Right atrium auricular region (tissue), 2 donors: Measurements from ENCODE around the gene RXYLT1. TPM values are rescaled to one million over a fixed set of nuclear protein-coding genes. Genes with fewer than 3 reads are reported as not detected.

Source experiments
- DNase-seq: peaks from one replicate; pipeline ENCODE4 v3.0.0-alpha.2; 2019; ENCODE audit warnings: low spot score
- H3K27ac ChIP-seq, 2 donors: fragments of 200-600 bp; sonication (generic); 1 replicate in 1 of 2; 2 replicates in 1 of 2; pipeline ENCODE4 v1.5.1; 2016 to 2019
- H3K27me3 ChIP-seq, 2 donors: fragments of 200-600 bp; sonication (generic); one replicate each; pipeline versions ENCODE4 v1.5.1 to v1.6.0; 2017 to 2019
- H3K36me3 ChIP-seq: fragments of 200-600 bp; sonication (generic); one replicate; pipeline ENCODE4 v1.5.1; 2016
- H3K4me1 ChIP-seq, 2 donors: fragments of 200-600 bp; sonication (generic); one replicate each; pipeline versions ENCODE4 v1.5.1 to v1.6.0; 2017 to 2019
- H3K4me3 ChIP-seq, 2 donors: fragments of 200-600 bp; sonication (generic); 1 replicate in 1 of 2; 2 replicates in 1 of 2; pipeline ENCODE4 v1.5.1; 2017 to 2019; ENCODE audit warnings: mild to moderate bottlenecking in 1 of 2, moderate library complexity in 1 of 2
- H3K9me3 ChIP-seq, 2 donors: fragments of 200-600 bp; sonication (generic); one replicate each; pipeline ENCODE4 v1.5.1; 2019
- total RNA-seq, 2 donors: library from RNA; depleted of rRNA; stranded (reverse); fragments of >200 nt; gene quantifications; one replicate each; pipeline ENCODE4 v1.1.0, GENCODE V29; 2016
- TF ChIP-seq, protein P1 (sequence below), 2 donors: fragments of 200-600 bp; sonication (generic); IDR thresholded peaks; one replicate each; pipeline ENCODE4 v1.5.1; 2019; ENCODE audit warnings: antibody characterized with exemption in 2 of 2

Gene RXYLT1
- total RNA-seq, 2 donors from 2014 or later, result 18.7 to 21.7 TPM

DNA sequence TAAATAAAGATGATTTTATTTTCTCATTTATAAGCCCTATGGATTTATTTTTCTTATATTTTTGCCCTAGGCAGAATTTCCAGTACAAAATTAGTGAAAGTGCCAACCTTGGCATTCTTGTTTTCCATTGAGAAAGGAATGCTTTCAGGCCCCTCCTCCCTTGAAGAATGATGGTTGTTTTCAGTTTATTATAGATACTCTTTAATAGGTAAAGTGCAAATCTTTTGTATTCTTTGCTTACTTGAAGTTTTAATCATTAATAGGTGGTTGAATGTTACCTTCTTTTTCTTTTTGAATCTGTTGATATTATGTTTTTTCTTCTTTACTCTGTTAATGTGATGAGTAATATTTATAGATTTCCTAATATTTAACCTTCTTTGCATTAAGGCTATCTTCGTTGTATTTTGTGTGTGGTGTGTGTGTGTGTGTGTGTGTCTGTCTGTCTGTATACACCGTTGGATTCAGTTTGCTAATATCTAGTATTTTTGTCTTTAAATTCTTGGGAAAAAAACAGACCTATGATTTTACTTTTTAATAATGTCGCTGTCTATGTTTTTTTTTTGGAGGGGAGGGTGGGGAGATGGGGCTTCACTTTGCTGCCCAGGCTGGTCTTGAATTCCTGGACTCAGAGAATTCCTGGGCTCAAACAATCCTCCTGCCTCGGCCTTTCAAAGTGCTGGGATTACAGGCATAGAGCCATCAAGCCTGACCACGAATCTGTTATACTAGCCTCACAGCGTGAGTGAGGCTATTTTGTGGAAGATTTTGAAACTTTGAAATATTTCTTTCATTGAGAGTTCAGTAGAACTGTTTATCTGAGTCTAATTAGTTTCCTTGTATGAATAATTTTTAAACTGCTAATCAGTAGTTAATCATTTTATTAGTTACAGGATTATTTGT is 78.3 kb downstream of the RXYLT1 start:
- H3K9me3 ChIP-seq, result no peaks in the 10 kb centered on the region
- TF ChIP-seq, protein P1, sequence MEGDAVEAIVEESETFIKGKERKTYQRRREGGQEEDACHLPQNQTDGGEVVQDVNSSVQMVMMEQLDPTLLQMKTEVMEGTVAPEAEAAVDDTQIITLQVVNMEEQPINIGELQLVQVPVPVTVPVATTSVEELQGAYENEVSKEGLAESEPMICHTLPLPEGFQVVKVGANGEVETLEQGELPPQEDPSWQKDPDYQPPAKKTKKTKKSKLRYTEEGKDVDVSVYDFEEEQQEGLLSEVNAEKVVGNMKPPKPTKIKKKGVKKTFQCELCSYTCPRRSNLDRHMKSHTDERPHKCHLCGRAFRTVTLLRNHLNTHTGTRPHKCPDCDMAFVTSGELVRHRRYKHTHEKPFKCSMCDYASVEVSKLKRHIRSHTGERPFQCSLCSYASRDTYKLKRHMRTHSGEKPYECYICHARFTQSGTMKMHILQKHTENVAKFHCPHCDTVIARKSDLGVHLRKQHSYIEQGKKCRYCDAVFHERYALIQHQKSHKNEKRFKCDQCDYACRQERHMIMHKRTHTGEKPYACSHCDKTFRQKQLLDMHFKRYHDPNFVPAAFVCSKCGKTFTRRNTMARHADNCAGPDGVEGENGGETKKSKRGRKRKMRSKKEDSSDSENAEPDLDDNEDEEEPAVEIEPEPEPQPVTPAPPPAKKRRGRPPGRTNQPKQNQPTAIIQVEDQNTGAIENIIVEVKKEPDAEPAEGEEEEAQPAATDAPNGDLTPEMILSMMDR (IDR thresholded peaks at IDR 0.05), result no peak
- peaks cover 0 to 14% of the 10 kb centered on the region in 2 donors for H3K4me1 ChIP-seq
- no peaks in the 10 kb centered on the region for H3K36me3 ChIP-seq
- H3K27ac ChIP-seq, result no peak overlapping the region
- H3K4me3 ChIP-seq, result no peak overlapping the region
- DNase-seq, result no peak
- no peaks in the 10 kb centered on the region for H3K27me3 ChIP-seq

Other genes with a start within 250 kb of the RXYLT1 start
- 10 to 100 TPM; 19.1 to 27.7 TPM for gene DPY19L2, start 111.4 kb upstream of the RXYLT1 start, total RNA-seq
- 1 to 10 TPM; 1.4 to 3.3 TPM for gene SRGAP1, start 64.8 kb downstream of the RXYLT1 start, total RNA-seq